Glutamatergic neuron (in vitro differentiated cells): ENCODE results near the gene GARNL3. TPM values are rescaled to one million over a fixed set of nuclear protein-coding genes. Genes with fewer than 3 reads are reported as not detected.

ENCODE experiments used
- DNase-seq: peaks from one replicate; pipeline ENCODE4 v3.0.0; 2022
- H3K27ac Mint-ChIP-seq: one replicate; pipeline ENCODE4 v1.8.0; 2020; ENCODE audit warnings: mild to moderate bottlenecking, mixed read lengths, inconsistent platforms; ENCODE audit not compliant: unreplicated experiment
- H3K27me3 Mint-ChIP-seq: one replicate; pipeline ENCODE4 v1.8.0; 2020; ENCODE audit warnings: mild to moderate bottlenecking, moderate library complexity, mixed read lengths, inconsistent platforms; ENCODE audit not compliant: unreplicated experiment
- H3K36me3 Mint-ChIP-seq: one replicate; pipeline ENCODE4 v1.8.0; 2020; ENCODE audit warnings: mild to moderate bottlenecking, mixed read lengths, inconsistent platforms; ENCODE audit not compliant: unreplicated experiment
- H3K4me1 Mint-ChIP-seq: one replicate; pipeline ENCODE4 v1.8.0; 2020; ENCODE audit warnings: mild to moderate bottlenecking, low read depth, mixed read lengths, inconsistent platforms; ENCODE audit not compliant: unreplicated experiment
- H3K4me3 Mint-ChIP-seq: one replicate; pipeline ENCODE4 v1.8.0; 2020; ENCODE audit warnings: mild to moderate bottlenecking, mixed read lengths, inconsistent platforms; ENCODE audit not compliant: unreplicated experiment
- H3K9me3 Mint-ChIP-seq: one replicate; pipeline ENCODE4 v1.8.0; 2020; ENCODE audit warnings: mild to moderate bottlenecking, moderate library complexity, mixed read lengths, inconsistent platforms; ENCODE audit not compliant: unreplicated experiment
- total RNA-seq: library from RNA; stranded (reverse); fragmentation: NEBNext Ultra II Directional; extraction: Animal tissue kit (Norgen Biotek cat#: 25700); gene quantifications from one replicate; pipeline ENCODE4 v1.2.1, GENCODE V29; 2021; ENCODE audit not compliant: unreplicated experiment
- TF ChIP-seq, protein P1 (sequence below): fragments of 200-600 bp; sonication (generic); IDR thresholded peaks from one replicate; pipeline ENCODE4 v1.5.0; 2021; ENCODE audit not compliant: partially characterized antibody, unreplicated experiment

The GARNL3 gene
- total RNA-seq, 1 donor from 2014 or later, result 14.7 TPM

DNA sequence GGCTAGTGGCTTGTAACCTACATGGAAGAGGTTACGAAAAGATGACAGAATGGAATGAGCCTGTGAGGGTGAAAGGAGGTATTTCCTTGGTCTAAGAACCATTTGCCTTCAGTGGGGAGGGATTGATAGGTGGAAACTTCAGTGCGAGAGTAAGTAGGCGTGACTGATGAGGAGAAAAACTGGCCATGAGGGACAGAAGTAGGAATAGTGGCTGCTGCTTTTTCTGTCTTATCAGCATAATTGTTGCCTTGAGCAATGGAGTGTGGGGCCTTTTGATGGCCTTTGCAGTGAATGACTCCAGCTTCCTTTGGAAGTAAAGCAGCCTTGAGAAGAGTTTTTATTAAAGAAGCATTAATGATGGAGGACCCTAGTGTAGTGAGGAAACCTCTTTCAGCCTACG lies 150.6 kb downstream of the GARNL3 start:
- peaks cover 2% of the 10 kb centered on the region for H3K9me3 Mint-ChIP-seq
- H3K36me3 Mint-ChIP-seq, result no peaks in the 10 kb centered on the region
- H3K4me3 Mint-ChIP-seq, result no peak overlapping the region
- peaks cover 4% of the 10 kb centered on the region for H3K27me3 Mint-ChIP-seq
- H3K4me1 Mint-ChIP-seq, result peaks cover 7% of the 10 kb centered on the region
- no peak for DNase-seq
- H3K27ac Mint-ChIP-seq, result no peak overlapping the region
- TF ChIP-seq, protein P1, sequence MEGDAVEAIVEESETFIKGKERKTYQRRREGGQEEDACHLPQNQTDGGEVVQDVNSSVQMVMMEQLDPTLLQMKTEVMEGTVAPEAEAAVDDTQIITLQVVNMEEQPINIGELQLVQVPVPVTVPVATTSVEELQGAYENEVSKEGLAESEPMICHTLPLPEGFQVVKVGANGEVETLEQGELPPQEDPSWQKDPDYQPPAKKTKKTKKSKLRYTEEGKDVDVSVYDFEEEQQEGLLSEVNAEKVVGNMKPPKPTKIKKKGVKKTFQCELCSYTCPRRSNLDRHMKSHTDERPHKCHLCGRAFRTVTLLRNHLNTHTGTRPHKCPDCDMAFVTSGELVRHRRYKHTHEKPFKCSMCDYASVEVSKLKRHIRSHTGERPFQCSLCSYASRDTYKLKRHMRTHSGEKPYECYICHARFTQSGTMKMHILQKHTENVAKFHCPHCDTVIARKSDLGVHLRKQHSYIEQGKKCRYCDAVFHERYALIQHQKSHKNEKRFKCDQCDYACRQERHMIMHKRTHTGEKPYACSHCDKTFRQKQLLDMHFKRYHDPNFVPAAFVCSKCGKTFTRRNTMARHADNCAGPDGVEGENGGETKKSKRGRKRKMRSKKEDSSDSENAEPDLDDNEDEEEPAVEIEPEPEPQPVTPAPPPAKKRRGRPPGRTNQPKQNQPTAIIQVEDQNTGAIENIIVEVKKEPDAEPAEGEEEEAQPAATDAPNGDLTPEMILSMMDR, result no peak

DNA sequence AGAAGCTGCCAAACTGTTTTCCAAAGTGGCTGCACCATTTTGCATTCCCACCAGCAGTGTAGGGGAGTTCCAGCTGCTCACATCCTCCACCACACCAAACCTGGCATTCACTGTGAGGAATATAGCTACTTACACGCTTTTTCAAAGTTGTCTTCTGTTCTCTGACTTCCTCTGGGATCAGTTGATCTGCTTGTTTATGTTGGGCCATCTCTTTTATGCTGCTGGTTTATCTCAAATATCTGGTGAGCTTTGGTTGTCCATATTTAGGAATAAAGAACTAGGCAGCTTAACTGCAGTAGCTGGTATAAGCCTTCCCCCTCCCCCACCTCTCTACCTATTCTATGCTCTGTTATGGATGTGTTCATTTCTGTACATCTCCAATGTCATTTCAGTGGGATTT lies 151.1 kb downstream of the GARNL3 start:
- Mint-ChIP-seq H3K4me3 (no peak overlapping the region), H3K36me3 (no peaks in the 10 kb centered on the region), H3K4me1 (peaks cover 7% of the 10 kb centered on the region), H3K27me3 (peaks cover 4% of the 10 kb centered on the region), H3K9me3 (peaks cover 2% of the 10 kb centered on the region), H3K27ac (no peak overlapping the region)
- TF ChIP-seq, protein P1, result no peak
- DNase-seq, result no peak

DNA sequence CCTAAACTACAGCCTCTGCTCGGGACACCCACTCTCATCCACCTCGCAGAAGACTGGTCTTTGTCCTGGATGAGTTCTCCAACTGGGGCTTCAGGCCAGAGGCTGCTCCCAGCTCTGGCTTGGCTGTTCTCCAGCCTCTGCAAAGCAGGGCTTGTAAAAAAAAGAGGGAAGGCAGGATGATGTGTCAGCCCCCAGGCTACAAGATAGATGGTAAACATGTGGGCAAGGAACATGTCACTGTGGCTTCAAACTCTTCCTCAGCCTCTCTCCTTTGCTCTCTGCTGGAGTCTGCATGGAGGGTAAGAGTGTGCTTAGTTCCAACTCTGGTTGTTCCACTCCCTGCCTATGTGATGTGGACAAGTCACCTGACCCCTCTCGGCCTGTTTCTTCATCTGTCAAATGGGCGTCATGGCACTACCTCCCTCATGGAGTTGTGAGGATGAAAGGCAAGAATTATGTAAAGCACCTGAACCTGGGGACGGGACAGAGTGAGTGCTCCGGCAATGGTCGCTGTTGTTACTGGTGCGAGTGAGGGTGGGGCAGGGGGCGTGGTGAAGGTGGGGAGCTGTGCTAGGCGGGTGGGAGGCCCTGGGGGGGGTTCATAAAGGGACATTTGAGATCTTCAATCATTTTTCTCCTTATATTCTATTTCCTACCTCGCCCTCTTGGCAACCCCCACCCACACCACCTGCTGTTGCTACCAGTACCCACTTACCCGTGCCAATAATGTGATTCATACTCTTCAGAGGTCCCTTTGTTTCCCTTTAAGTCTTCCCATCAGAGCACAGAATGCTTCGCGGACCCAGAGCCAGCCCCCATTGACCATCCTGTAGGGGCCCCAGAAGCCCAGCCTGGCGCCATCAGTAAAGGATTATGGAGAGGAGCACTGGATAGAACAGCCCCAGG lies 152.8 kb downstream of the GARNL3 start:
- H3K9me3 Mint-ChIP-seq, result peaks cover 2% of the 10 kb centered on the region
- peaks cover 4% of the 10 kb centered on the region for H3K27me3 Mint-ChIP-seq
- peaks cover 7% of the 10 kb centered on the region for H3K4me1 Mint-ChIP-seq
- no peak overlapping the region for H3K4me3 Mint-ChIP-seq
- no peak for DNase-seq
- H3K27ac Mint-ChIP-seq, result no peak overlapping the region
- TF ChIP-seq, protein P1, result no peak
- no peaks in the 10 kb centered on the region for H3K36me3 Mint-ChIP-seq

DNA sequence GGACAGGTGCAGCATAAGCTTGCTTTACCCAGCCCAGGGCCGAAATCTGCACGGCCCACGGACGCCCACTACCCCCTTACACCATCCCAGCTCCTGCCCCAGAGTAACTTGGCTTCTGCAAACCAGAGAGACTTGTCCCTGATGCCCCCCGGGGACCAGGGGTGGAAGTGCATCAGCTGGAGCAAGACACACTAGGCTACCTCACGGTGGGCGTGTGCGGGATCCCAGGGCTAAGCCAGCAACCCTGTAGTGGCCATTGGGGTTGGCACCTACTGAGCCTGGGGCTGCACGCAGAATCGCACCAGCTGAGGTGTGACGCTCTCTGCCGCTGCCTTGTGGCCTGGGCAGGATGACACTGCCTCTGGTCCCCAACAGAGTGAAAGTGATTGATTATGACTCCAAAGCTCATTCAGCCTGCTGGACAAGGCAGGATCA lies 153.5 kb downstream of the GARNL3 start:
- peaks cover 2% of the 10 kb centered on the region for H3K9me3 Mint-ChIP-seq
- DNase-seq, result peak; percentile 67
- peaks cover 4% of the 10 kb centered on the region for H3K27me3 Mint-ChIP-seq
- H3K36me3 Mint-ChIP-seq, result no peaks in the 10 kb centered on the region
- H3K27ac Mint-ChIP-seq, result no peak overlapping the region
- H3K4me3 Mint-ChIP-seq, result no peak overlapping the region
- TF ChIP-seq, protein P1, result peak; percentile 33
- H3K4me1 Mint-ChIP-seq, result peaks cover 10% of the 10 kb centered on the region

DNA sequence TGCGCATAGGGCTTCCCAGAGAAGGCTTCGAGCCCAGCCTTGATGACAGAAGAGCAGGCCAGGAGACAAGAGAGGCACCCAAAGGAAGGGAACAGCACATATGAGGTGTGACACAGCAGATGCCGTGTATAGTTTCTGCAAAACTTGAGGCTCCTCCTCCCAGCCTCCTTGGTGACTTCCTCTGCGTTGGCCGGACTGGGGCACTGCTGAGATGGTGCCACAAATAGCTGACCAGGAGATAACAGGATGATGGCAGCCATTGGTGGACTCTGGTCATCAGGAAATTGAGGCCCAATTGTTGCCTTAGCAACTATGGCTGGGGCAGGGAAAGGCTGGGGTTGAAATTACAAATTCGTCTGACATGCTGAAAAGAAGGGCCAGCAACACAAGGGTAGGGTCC lies 154.8 kb downstream of the GARNL3 start:
- no peaks in the 10 kb centered on the region for H3K36me3 Mint-ChIP-seq
- H3K9me3 Mint-ChIP-seq, result peaks cover 8% of the 10 kb centered on the region
- peaks cover 10% of the 10 kb centered on the region for H3K4me1 Mint-ChIP-seq
- no peak for DNase-seq
- H3K4me3 Mint-ChIP-seq, result no peak overlapping the region
- peaks cover 4% of the 10 kb centered on the region for H3K27me3 Mint-ChIP-seq
- TF ChIP-seq, protein P1, result no peak
- no peak overlapping the region for H3K27ac Mint-ChIP-seq
